H1 (cell line): ENCODE data around the gene PSTK. TPM values are rescaled to one million over a fixed set of nuclear protein-coding genes. Genes with fewer than 3 reads are reported as not detected.

Source experiments
- CTCF ChIA-PET: fragments of 300-600 bp; sonication (Branson Sonifier 250); formaldehyde crosslinking; loops from one replicate; lab custom pipeline; 2021; ENCODE audit not compliant: partially characterized antibody; lab: Charles Lee
- POLR2A ChIA-PET: fragments of 300-600 bp; sonication (Branson Sonifier 250); formaldehyde crosslinking; loops from one replicate; lab custom pipeline; 2021; ENCODE audit warnings: inconsistent platforms; ENCODE audit not compliant: partially characterized antibody; lab: Charles Lee
- DNase-seq, 2 experiments: peaks; one replicate each; pipeline versions ENCODE4 v3.0.0 to v3.0.0-alpha.2; 2010 to 2022; ENCODE audit warnings: low spot score in 2 of 2, low read depth in 1 of 2, mixed read lengths in 1 of 2
- FAIRE-seq: peaks from 2 replicates; lab custom pipeline; 2011; peaks lifted over from hg19 to GRCh38; lab: Jason Lieb, UNC
- H2AFZ ChIP-seq: 2 replicates; pipeline ENCODE4 v1.8.1; 2012; ENCODE audit warnings: low read length, inconsistent platforms
- H2AK5ac ChIP-seq: 2 replicates; pipeline ENCODE4 v1.6.1; 2013; ENCODE audit warnings: low read depth, low read length
- H2BK120ac ChIP-seq: replicated peaks from 2 replicates; pipeline ENCODE3; 2013; ENCODE audit warnings: low read depth, low read length, inconsistent platforms
- H2BK12ac ChIP-seq: 2 replicates; pipeline ENCODE4 v1.6.1; 2013; ENCODE audit warnings: low read depth, low read length
- H2BK15ac ChIP-seq: 2 replicates; pipeline ENCODE4 v1.6.1; 2013; ENCODE audit warnings: low read length
- H2BK20ac ChIP-seq: 2 replicates; pipeline ENCODE4 v1.6.1; 2013; ENCODE audit warnings: low read length
- H2BK5ac ChIP-seq: 2 replicates; pipeline ENCODE4 v1.6.1; 2013; ENCODE audit warnings: low read depth, low read length
- H3K14ac ChIP-seq: 2 replicates; pipeline ENCODE4 v1.6.1; 2013; ENCODE audit warnings: inconsistent platforms; ENCODE audit not compliant: insufficient read length
- H3K18ac ChIP-seq: 2 replicates; pipeline ENCODE4 v1.6.1; 2013; ENCODE audit warnings: low read length; ENCODE audit errors: extremely low read depth
- H3K23ac ChIP-seq: 2 replicates; pipeline ENCODE4 v1.6.1; 2013; ENCODE audit warnings: inconsistent platforms; ENCODE audit not compliant: insufficient read length
- H3K23me2 ChIP-seq: 2 replicates; pipeline ENCODE4 v1.6.1; 2013; ENCODE audit warnings: low read depth, low read length
- H3K27ac ChIP-seq: 2 replicates; pipeline ENCODE4 v1.6.1; 2011; ENCODE audit warnings: low read depth, low read length, inconsistent platforms
- H3K27me3 ChIP-seq, 4 experiments: replicated peaks in 1 of 4; 1 replicate in 1 of 4; 2 replicates in 3 of 4; pipeline versions ENCODE4 v1.6.1 to v1.8.1; 2011 to 2013; ENCODE audit warnings: low read length in 3 of 4, mild to moderate bottlenecking in 3 of 4, inconsistent platforms in 2 of 4, mixed read lengths in 2 of 4, moderate library complexity in 1 of 4; ENCODE audit not compliant: control insufficient read depth in 3 of 4, insufficient read depth in 3 of 4; ENCODE audit errors: extremely low read depth in 1 of 4
- H3K36me3 ChIP-seq, 4 experiments: 2 replicates each; pipeline versions ENCODE4 v1.6.1 to v1.8.1; 2011 to 2013; ENCODE audit warnings: mild to moderate bottlenecking in 4 of 4, low read length in 3 of 4, moderate library complexity in 2 of 4, control low read depth in 1 of 4, inconsistent platforms in 1 of 4; ENCODE audit not compliant: insufficient read depth in 4 of 4, control insufficient read depth in 2 of 4
- H3K4ac ChIP-seq: replicated peaks from 2 replicates; pipeline ENCODE3; 2013; ENCODE audit warnings: low read length, low read depth, mixed read lengths, inconsistent platforms; ENCODE audit not compliant: insufficient read length
- H3K4me1 ChIP-seq, 4 experiments: replicated peaks in 1 of 4; 1 replicate in 1 of 4; 2 replicates in 3 of 4; pipeline versions ENCODE4 v1.6.1 to v1.8.1; 2011 to 2013; ENCODE audit warnings: low read length in 3 of 4, inconsistent platforms in 2 of 4, mixed read lengths in 1 of 4; ENCODE audit not compliant: insufficient read depth in 4 of 4, control insufficient read depth in 3 of 4
- H3K4me2 ChIP-seq, 2 experiments: 2 replicates each; pipeline versions ENCODE4 v1.6.1 to v1.8.1; 2011 to 2013; ENCODE audit warnings: low read depth in 2 of 2, low read length in 2 of 2, control low read depth in 1 of 2, inconsistent platforms in 1 of 2, mild to moderate bottlenecking in 1 of 2; ENCODE audit not compliant: insufficient read depth in 1 of 2
- H3K4me3 ChIP-seq, 4 experiments: fragments of 200-600, 300-600 bp in 1 of 4; sonication (generic), shearing (Covaris generic), sonication (Bioruptor Twin) in 1 of 4; 2 replicates each; pipeline versions ENCODE4 v1.5.1 to v1.8.1; 2011 to 2016; ENCODE audit warnings: low read length in 4 of 4, low read depth in 3 of 4, control low read depth in 2 of 4, inconsistent platforms in 2 of 4, mild to moderate bottlenecking in 2 of 4, mixed read lengths in 1 of 4, moderate library complexity in 1 of 4; ENCODE audit not compliant: insufficient read depth in 2 of 4; ENCODE audit errors: extremely low read depth in 1 of 4
- H3K56ac ChIP-seq: replicated peaks from 2 replicates; pipeline ENCODE3; 2013; ENCODE audit warnings: low read depth, mild to moderate bottlenecking, mixed read lengths, low read length, inconsistent platforms; ENCODE audit not compliant: insufficient read length
- H3K79me1 ChIP-seq: 2 replicates; pipeline ENCODE4 v1.6.1; 2013; ENCODE audit warnings: low read depth, low read length, control low read depth
- H3K79me2 ChIP-seq, 2 experiments: 2 replicates each; pipeline versions ENCODE4 v1.6.1 to v1.8.1; 2012 to 2013; ENCODE audit warnings: low read length in 2 of 2, mild to moderate bottlenecking in 2 of 2, inconsistent platforms in 1 of 2; ENCODE audit not compliant: insufficient read depth in 2 of 2, control insufficient read depth in 1 of 2
- H3K9ac ChIP-seq, 4 experiments: replicated peaks in 1 of 4; 1 replicate in 1 of 4; 2 replicates in 3 of 4; pipeline versions ENCODE4 v1.6.1 to v1.8.1; 2011 to 2013; ENCODE audit warnings: low read depth in 3 of 4, low read length in 3 of 4, control low read depth in 2 of 4, mild to moderate bottlenecking in 2 of 4, moderate library complexity in 2 of 4, inconsistent platforms in 1 of 4; ENCODE audit errors: extremely low read depth in 1 of 4
- H3K9me3 ChIP-seq, 2 experiments: 2 replicates each; pipeline versions ENCODE4 v1.6.1 to v1.8.1; 2012 to 2013; ENCODE audit warnings: mild to moderate bottlenecking in 2 of 2, moderate library complexity in 2 of 2, control low read depth in 1 of 2, inconsistent platforms in 1 of 2, low read depth in 1 of 2, low read length in 1 of 2, mixed read lengths in 1 of 2; ENCODE audit not compliant: insufficient read depth in 2 of 2
- H4K20me1 ChIP-seq, 2 experiments: replicated peaks in 1 of 2; 2 replicates each; pipeline versions ENCODE3 to v1.8.1; 2011 to 2013; ENCODE audit warnings: inconsistent platforms in 2 of 2, low read length in 2 of 2, mild to moderate bottlenecking in 1 of 2; ENCODE audit not compliant: insufficient read depth in 2 of 2, control insufficient read depth in 1 of 2
- H4K5ac ChIP-seq: 2 replicates; pipeline ENCODE4 v1.6.1; 2013; ENCODE audit warnings: low read length, low read depth, mixed read lengths, inconsistent platforms; ENCODE audit not compliant: insufficient read length
- H4K8ac ChIP-seq: 2 replicates; pipeline ENCODE4 v1.8.0; 2013; ENCODE audit warnings: mild to moderate bottlenecking, moderate library complexity, low read length, inconsistent platforms; ENCODE audit not compliant: insufficient read depth; ENCODE audit errors: extremely low read depth
- H4K91ac ChIP-seq: replicated peaks from 2 replicates; pipeline ENCODE3; 2013; ENCODE audit warnings: low read length, mixed read lengths, inconsistent platforms; ENCODE audit not compliant: insufficient read length
- ASH2L ChIP-seq: fragments of 200-600, 300-600 bp; sonication (generic); IDR thresholded peaks from one replicate; pipeline ENCODE4 v1.7.1; 2017; ENCODE audit warnings: low read length
- CHD1 ChIP-seq: IDR thresholded peaks from 2 replicates; pipeline ENCODE4 v1.6.1; 2012; ENCODE audit warnings: low read depth, low read length, improper control_type of control experiment
- CREB1 ChIP-seq: IDR thresholded peaks from 2 replicates; pipeline ENCODE4 v1.6.1; 2012; ENCODE audit warnings: inconsistent platforms
- HDAC6 ChIP-seq: IDR thresholded peaks from one replicate; pipeline ENCODE4 v1.7.1; 2012; ENCODE audit warnings: low read depth, mild to moderate bottlenecking, inconsistent platforms, low read length, moderate library complexity
- MAFK ChIP-seq: IDR thresholded peaks from 2 replicates; pipeline ENCODE4 v1.6.1; 2012; ENCODE audit warnings: low read depth, mild to moderate bottlenecking, improper control_type of control experiment, low read length
- NRF1 ChIP-seq: IDR thresholded peaks from 2 replicates; pipeline ENCODE4 v1.6.1; 2011; ENCODE audit warnings: mild to moderate bottlenecking, low read depth, low read length, improper control_type of control experiment
- RFX5 ChIP-seq: IDR thresholded peaks from 2 replicates; pipeline ENCODE4 v1.6.1; 2011; ENCODE audit warnings: low read depth, low read length, improper control_type of control experiment, borderline replicate concordance
- SP2 ChIP-seq: IDR thresholded peaks from 2 replicates; pipeline ENCODE4 v1.6.1; 2012; ENCODE audit warnings: mild to moderate bottlenecking, low read length, inconsistent platforms
- TAF7 ChIP-seq: optimal IDR thresholded peaks from 2 replicates; pipeline ENCODE3; 2011; ENCODE audit warnings: low read depth, mild to moderate bottlenecking, inconsistent platforms, low read length, moderate library complexity, borderline replicate concordance
- WGBS, 2 experiments: shearing (Covaris generic) in 1 of 2; methylation state at CpG; one replicate each; pipeline versions ENCODE4 v1.1.6 to v1.1.7; 2013 to 2015; ENCODE audit warnings: low lambda C conversion rate in 2 of 2, mixed read lengths in 2 of 2, inconsistent platforms in 1 of 2, low coverage in 1 of 2, missing lambda C conversion rate in 1 of 2; ENCODE audit not compliant: insufficient replicate concordance in 2 of 2, insufficient coverage in 1 of 2, insufficient read length in 1 of 2; ENCODE audit errors: extremely low coverage in 1 of 2, missing lambda C conversion rate in 1 of 2; 5-methylcytosine and 5-hydroxymethylcytosine counted together
- polyA plus RNA-seq, 7 experiments: library from polyadenylated mRNA; depleted of rRNA in 3 of 7; stranded (reverse) in 5 of 7; unstranded in 2 of 7; fragments of >200 nt in 5 of 7; fragments of 200-250 nt in 2 of 7; gene quantifications; 1 replicate in 5 of 7; 2 replicates in 1 of 7; 4 replicates in 1 of 7; pipeline versions ENCODE4 v1.2.1 to v1.2.3, GENCODE V29; 2011 to 2013; ENCODE audit warnings: missing spikeins in 2 of 7, mixed read lengths in 2 of 7
- total RNA-seq: library from RNA; stranded (reverse); fragmentation: NEBNext Ultra II Directional; extraction: Animal tissue kit (Norgen Biotek cat#: 25700); gene quantifications from 2 replicates; pipeline ENCODE4 v1.2.1, GENCODE V29; 2021
- TF ChIP-seq, protein P1 (sequence below): IDR thresholded peaks from 2 replicates; pipeline ENCODE4 v1.6.1; 2011; ENCODE audit warnings: low read length, improper control_type of control experiment

The PSTK gene
- total and polyA plus RNA-seq, 2 of the 8 experiments (the other 6 are each of a cell fraction or from before 2014, with no cell fraction given) = 4.4 to 6.6 TPM

DNA sequence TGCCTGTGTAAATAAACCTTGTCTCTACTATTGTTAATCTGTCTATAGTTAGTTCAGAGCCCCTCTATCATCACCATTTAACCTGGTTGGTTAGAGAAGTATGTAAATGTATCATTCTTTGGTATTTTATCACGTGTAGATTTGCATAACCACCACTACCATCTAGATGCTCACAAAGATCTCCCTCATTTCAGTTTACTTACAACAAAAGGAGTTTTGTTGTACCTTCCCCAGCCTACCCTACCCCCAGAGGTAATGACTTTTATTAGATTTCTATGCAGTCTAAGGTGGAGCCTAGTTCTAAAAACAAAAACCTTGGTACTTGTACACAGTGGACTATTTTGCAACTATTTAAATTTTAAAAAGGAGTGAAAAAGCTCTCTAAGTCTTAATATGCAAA is 46.1 kb downstream of the PSTK start:
- Histone ChIP-seq H2AFZ (no peak overlapping the region), H3K23me2 (no peaks in the 10 kb centered on the region), H2BK12ac (no peak overlapping the region), H3K14ac (no peak overlapping the region), H2BK5ac (no peak overlapping the region), H4K91ac (no peak overlapping the region), H3K4ac (no peak overlapping the region), H3K36me3 (no peaks in the 10 kb centered on the region), H4K20me1 (peaks cover 0 to 2% of the 10 kb centered on the region in 2 experiments), H3K4me1 (peaks cover 0 to 8% (median 0%) of the 10 kb centered on the region in 4 experiments; a peak in 1 of 7 replicates), H2BK20ac (no peak overlapping the region), H3K4me2 (no peak overlapping the region), H4K8ac (no peak overlapping the region), H3K4me3 (no peak overlapping the region), H3K56ac (no peak overlapping the region), H3K23ac (no peak overlapping the region), H3K18ac (no peak overlapping the region), H3K27me3 (no peaks in the 10 kb centered on the region; a peak in 2 of 7 replicates), H3K79me2 (no peaks in the 10 kb centered on the region), H4K5ac (no peak overlapping the region), H3K9me3 (no peaks in the 10 kb centered on the region), H2BK15ac (no peak overlapping the region), H3K27ac (no peak overlapping the region), H2AK5ac (no peak overlapping the region), H2BK120ac (no peak overlapping the region), H3K79me1 (no peaks in the 10 kb centered on the region), H3K9ac (no peak overlapping the region)
- 46% methylated on average over 1 of the region's 1 CpG; no CpG with 5 or more reads in 1 of the 2 experiments for WGBS, 2 experiments
- no peak for DNase-seq
- ChIA-PET CTCF (interaction anchor here (1.6 kb wide), 1 partner anchor 12 kb away, joined by 4 read pairs; no protein-coding TSS in a partner anchor), POLR2A (no interaction called here)
- FAIRE-seq = no peak
- TF ChIP-seq NRF1 (no peak), MAFK (no peak), HDAC6 (no peak), SP2 (no peak), CHD1 (no peak), TAF7 (no peak), ASH2L (no peak), RFX5 (no peak), CREB1 (no peak)
- TF ChIP-seq, protein P1, sequence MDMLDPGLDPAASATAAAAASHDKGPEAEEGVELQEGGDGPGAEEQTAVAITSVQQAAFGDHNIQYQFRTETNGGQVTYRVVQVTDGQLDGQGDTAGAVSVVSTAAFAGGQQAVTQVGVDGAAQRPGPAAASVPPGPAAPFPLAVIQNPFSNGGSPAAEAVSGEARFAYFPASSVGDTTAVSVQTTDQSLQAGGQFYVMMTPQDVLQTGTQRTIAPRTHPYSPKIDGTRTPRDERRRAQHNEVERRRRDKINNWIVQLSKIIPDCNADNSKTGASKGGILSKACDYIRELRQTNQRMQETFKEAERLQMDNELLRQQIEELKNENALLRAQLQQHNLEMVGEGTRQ = no peak
